Fibroblast of the aortic adventitia (primary cell): ENCODE measurements around the gene KIFC1. TPM values are rescaled to one million over a fixed set of nuclear protein-coding genes. Genes with fewer than 3 reads are reported as not detected.

ENCODE experiments used
- DNase-seq: peaks from one replicate; pipeline ENCODE4 v3.0.0-alpha.2; 2010; ENCODE audit warnings: low read depth
- H3K4me3 ChIP-seq: 2 replicates; pipeline ENCODE4 v1.5.1; 2011; ENCODE audit warnings: low read depth, mild to moderate bottlenecking, control low read depth, low read length, moderate library complexity
- total RNA-seq: library from RNA; depleted of rRNA; stranded (reverse); fragments of >200 nt; gene quantifications from 2 replicates; pipeline ENCODE4 v1.2.3, GENCODE V29; 2012; ENCODE audit warnings: low replicate concordance
- TF ChIP-seq, protein P1 (sequence below): IDR thresholded peaks from 2 replicates; pipeline ENCODE4 v1.5.1; 2011; ENCODE audit warnings: mild to moderate bottlenecking, low read length, control low read depth, inconsistent platforms; ENCODE audit not compliant: insufficient read depth

The KIFC1 gene
- total RNA-seq, 1 donor: 49.3 TPM

DNA sequence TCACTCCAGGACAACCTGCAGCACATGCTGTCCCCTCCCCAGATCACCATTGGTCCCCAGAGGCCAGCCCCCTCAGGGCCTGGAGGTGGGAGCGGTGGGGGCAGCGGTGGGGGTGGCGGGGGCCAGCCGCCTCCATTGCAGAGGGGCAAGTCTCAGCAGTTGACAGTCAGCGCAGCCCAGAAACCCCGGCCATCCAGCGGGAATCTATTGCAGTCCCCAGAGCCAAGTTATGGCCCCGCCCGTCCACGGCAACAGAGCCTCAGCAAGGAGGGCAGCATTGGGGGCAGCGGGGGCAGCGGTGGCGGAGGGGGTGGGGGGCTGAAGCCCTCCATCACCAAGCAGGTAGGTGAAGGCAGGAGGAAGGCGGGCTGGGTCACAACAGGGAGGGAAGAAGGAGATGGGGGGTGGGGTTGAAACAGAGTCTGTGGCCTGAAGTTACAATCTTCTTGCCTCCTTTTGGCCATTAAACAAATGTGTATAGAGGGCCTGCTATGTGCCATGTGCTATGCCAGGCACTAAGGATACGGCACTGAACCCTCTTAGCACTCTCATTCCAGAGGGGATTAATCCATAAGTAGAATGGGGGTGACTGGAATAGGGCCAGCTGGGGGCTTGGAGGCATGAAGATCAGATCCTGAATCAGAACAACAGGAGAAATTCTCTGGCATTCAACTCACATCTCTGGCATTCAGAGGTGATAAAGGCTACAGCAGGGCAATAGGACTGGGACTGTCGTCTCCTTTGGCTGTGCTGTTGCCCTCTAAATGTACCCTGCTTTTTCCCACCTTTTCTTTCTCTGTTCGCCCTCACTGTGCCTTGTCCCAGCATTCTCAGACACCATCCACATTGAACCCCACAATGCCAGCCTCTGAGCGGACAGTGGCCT is 52.2 kb downstream of the KIFC1 start:
- TF ChIP-seq, protein P1, sequence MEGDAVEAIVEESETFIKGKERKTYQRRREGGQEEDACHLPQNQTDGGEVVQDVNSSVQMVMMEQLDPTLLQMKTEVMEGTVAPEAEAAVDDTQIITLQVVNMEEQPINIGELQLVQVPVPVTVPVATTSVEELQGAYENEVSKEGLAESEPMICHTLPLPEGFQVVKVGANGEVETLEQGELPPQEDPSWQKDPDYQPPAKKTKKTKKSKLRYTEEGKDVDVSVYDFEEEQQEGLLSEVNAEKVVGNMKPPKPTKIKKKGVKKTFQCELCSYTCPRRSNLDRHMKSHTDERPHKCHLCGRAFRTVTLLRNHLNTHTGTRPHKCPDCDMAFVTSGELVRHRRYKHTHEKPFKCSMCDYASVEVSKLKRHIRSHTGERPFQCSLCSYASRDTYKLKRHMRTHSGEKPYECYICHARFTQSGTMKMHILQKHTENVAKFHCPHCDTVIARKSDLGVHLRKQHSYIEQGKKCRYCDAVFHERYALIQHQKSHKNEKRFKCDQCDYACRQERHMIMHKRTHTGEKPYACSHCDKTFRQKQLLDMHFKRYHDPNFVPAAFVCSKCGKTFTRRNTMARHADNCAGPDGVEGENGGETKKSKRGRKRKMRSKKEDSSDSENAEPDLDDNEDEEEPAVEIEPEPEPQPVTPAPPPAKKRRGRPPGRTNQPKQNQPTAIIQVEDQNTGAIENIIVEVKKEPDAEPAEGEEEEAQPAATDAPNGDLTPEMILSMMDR: no peak
- no peak for DNase-seq
- H3K4me3 ChIP-seq: no peak overlapping the region

DNA sequence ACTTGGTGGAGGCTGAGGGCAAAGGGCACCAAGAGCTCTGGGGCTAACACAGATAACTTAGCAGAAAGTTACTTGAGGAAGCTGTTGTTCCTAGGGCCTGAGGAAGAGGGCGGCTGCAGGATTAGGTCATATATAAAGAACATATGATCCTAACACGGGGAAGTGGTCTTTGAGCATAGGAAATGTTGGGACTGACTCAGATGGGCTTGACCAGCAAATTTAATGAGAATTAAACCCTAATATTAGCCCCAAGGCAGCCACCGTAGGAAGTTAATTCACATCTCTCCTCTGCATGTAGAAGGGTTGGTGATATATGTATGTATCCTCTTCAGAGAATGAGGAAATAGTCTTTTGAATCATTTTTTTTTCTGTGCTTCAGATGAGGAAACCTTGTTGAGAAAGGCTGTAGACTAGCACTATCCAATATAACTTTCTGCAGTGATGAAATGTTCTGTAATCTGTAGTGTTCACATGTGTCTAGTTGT is 53.5 kb downstream of the KIFC1 start:
- TF ChIP-seq, protein P1: no peak
- H3K4me3 ChIP-seq: no peak overlapping the region
- DNase-seq: no peak

DNA sequence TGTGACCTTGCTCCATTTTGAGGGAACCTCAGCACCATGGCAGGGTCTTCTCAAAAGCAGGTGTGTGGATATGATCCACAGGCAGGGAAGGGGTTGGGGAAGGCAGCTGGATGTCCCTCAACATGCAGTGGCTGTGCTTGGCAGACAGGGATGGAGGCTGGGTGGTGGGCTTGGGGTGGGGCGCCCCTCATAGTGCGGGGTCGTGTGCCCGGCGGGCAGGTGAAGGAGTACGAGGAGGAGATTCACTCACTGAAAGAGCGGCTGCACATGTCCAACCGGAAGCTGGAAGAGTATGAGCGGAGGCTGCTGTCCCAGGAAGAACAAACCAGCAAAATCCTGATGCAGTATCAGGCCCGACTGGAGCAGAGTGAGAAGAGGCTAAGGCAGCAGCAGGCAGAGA is 54.7 kb downstream of the KIFC1 start:
- no peak for DNase-seq
- TF ChIP-seq, protein P1: no peak
- no peak overlapping the region for H3K4me3 ChIP-seq

DNA sequence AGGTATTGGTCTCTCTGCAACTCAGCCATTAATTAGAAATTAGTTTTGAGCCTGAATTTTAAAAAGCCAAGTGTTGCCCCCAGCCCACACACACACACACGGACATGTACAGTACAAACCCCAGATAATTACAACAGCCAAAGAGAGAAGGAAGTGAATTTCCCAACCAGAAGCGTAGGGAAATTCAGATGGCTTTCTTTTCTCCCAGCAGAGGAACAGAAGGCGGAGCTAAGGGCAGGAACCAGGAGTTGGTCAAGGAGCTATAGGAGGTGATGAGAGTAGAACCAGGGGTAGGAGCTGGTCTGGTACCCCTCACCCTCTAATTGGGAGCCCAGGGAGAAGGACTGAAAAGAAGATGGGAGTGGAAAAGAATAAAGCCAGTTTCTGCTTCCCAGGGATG is 58.8 kb downstream of the KIFC1 start:
- H3K4me3 ChIP-seq: no peak overlapping the region
- TF ChIP-seq, protein P1: no peak
- no peak for DNase-seq

DNA sequence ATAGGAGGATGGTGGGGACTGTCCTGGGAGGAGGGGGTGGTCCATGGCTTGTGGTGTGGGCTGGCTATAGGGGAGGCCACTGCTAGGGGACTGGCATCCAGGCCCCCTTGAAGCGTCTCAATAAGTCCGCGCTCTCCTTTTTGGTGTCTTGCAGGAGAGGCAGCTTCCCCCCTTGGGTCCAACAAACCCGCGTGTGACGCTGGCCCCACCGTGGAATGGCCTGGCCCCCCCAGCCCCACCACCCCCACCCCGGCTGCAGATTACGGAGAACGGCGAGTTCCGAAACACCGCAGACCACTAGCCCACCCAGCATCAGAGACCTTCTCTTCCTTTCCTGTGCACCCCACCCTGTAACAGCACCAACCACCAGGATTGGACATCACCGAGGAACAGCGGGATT is 60.0 kb downstream of the KIFC1 start:
- no peak for DNase-seq
- TF ChIP-seq, protein P1: no peak
- no peak overlapping the region for H3K4me3 ChIP-seq

DNA sequence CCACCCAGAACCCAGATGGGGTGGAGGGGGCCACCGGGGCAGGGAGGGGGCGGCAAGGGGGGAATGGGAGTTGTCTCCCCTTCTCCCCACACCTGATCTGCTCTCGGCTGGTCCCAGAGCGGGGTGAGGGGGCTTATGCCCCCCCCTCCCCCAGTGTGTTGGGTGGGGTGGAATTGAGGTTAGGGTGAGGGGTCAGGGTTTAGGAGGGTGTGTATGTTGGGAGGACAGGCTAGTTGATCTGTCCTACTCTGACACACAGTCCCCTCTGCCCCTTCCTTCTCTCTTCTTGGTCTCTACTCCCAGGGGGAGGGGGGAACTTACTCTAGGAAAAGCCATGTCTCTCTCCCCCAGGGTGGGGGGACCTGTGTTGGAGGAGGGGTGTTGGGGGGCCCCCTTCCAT is 60.9 kb downstream of the KIFC1 start:
- DNase-seq: no peak
- TF ChIP-seq, protein P1: no peak
- H3K4me3 ChIP-seq: no peak overlapping the region
